Measurements from ENCODE around the gene TUB.

The TUB gene

DNA sequence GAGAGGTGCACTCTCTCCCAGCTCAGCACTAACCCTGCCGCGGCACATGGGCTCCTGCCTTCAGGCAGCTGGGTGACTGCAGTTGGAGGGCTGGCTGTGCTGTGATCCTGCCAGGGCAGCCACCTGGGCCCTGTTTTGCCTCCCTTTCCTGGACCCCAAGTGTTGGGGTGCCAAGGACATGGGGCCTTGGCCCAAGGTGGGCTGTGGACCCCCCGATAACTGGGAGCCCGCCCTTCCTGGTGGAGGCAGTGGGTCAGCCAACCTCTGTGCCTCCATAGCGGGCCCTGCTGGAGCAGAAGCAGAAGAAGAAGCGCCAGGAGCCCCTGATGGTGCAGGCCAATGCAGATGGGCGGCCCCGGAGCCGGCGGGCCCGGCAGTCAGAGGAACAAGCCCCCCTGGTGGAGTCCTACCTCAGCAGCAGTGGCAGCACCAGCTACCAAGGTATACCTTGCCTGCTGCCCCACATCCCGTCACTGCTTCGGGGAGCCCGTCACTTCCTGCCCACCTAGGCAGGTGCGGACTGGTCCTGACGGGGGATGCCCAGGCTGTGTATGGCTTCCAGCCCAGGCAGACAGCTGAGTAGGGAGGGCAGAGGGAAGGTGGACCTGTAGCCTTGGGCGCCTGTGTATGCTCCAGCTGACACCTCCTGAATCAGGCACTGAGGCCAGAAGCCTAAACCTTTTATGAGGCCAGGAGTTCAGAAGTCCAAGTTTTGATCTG is 8.9 kb downstream of the TUB start:
- no peak for DNase-seq (ENCODE audit: low read depth in 1 of 2, low spot score in 1 of 2)

DNA sequence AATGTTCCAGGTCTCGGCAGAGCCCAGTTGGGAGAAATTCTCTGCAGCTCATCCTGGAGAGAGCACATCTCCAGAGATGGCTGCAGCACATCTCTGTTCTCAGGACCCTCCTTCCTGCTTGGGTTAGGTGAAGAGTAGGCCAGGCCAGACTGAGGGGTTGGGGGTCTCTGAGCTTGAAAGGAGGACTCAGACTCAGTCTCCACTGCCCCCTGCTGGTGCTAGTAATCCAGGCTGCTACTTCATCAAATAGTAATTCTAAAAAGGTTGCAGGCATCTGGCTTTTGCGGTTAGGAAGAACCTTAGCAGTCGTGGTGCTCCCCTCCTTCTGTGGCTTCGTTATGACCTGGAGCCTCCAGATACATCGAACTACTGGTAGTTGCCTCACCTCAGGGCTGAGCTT is 9.7 kb downstream of the TUB start:
- peak in 1 of 2 donors; percentile 7 for DNase-seq (ENCODE audit: low read depth in 1 of 2, low spot score in 1 of 2)

DNA sequence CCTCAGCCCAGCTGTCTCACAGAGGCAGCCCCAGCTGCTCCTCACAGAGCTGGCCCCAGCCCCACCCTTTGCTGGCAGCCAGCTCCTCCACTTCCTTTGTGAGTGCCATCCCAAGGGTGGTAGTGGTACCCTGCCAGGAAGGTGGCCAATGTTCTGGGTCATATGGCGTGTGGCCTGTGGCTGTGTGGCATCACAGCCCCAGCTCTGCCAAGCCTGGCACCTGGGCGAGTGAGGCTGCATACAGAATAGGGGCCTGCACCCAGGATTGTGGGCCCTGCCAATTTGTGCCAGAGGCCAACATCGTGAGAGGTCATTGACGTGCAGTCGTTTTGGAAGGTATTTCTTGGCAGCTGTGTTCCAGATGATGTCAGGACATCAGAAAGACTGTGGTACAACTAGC is 10.7 kb downstream of the TUB start:
- DNase-seq (ENCODE audit: low read depth in 1 of 2, low spot score in 1 of 2) = no peak

DNA sequence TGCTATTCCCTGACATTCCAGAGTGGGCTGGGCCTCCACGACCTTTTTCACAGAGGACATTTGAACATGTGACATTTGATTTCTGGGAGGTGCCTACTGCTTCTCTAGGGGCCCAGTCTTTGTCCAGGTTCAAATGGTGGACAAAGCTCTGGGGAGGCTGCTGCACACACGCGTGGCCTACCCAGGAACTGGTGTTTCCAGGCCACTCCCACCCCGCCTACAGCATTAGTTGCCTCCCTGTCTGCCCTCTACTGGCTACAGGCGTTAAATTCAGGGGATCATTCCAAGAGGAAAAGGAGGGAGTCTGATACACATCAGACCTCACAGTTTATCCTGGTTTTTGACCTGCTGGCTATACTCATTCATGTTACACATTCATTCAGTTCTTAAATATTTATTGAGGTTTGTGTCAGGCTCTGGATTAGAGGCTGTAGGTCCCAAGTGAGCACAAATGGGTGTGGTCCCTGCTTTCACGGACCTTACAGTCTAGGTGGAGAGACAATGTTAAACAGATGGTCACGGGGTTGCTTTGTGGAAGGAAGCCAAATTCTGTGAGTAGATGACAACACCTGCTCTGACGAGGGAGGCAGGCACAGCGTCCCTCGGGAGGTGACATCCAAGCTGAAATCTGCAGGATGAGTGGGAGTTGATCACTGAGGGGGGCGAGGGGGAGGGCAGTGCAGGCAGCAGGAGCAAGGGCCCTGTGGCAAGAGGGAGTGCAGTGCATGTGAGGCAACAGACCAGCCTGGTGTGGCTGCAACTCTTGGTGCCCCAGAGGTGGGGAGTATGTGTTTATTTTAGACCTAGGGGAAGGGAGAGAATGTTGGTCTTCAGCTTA is 11.8 kb downstream of the TUB start:
- peak in 1 of 2 donors; percentile 32 for DNase-seq (ENCODE audit: low read depth in 1 of 2, low spot score in 1 of 2)

DNA sequence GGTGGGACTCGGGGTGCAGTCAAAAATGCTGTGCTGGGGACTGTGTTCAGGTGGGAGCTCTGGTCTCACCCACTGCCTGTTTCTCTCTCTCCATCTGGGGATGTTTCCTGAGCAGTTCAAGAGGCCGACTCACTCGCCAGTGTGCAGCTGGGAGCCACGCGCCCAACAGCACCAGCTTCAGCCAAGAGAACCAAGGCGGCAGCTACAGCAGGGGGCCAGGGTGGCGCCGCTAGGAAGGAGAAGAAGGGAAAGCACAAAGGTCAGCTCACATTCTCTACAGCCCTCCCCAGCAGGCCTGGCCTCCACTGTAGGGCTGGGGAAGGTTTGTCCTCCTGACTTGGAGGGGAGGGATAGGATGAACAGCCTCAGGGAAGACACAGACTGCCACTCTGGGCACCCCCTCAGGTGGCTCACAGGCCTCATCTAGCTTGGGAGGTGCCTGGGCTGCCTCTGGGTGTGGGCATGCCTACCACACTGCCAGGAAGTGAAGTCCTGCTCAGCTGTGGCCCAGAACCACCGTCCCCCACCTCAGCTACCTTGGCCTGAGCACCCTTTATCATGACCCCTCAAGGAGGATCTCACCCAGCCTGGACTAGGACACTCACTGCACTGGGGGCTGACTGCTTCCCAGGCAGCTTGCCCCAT is 13.0 kb downstream of the TUB start:
- no peak for DNase-seq (ENCODE audit: low read depth in 1 of 2, low spot score in 1 of 2)

DNA sequence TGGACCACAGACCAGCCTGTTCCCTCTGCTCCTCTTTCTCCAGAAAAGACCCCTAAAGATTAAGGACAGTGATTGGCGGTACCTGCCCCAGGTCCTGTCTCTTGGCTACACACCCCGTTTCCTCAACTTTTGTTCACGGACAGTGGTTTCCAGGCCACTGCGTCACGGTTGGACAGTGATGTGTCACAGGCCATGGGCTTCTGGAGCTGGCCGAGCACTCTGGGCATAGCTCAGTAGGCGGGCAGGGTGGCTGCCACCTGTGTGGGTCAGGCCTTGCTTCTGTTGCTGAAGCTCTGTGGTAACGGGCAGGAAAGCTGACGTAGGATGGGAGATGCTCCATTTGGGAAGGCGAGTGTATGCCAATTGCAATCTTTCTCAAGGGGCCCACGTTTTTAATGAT is 13.6 kb downstream of the TUB start:
- no peak for DNase-seq (ENCODE audit: low read depth in 1 of 2, low spot score in 1 of 2)

DNA sequence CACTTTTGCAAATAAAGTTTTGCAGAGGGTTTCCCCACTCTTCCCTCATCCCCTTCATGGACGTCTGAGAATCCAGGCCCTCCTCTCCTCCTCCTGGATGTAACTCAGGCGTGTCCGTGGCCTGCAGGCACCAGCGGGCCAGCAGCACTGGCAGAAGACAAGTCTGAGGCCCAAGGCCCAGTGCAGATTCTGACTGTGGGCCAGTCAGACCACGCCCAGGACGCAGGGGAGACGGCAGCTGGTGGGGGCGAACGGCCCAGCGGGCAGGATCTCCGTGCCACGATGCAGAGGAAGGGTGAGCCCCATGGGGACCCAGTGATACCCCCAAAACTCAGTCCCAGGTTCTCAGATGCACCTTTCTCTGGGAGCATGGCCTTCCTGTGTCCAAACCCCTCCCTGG is 14.4 kb downstream of the TUB start:
- no peak for DNase-seq (ENCODE audit: low read depth in 1 of 2, low spot score in 1 of 2)

DNA sequence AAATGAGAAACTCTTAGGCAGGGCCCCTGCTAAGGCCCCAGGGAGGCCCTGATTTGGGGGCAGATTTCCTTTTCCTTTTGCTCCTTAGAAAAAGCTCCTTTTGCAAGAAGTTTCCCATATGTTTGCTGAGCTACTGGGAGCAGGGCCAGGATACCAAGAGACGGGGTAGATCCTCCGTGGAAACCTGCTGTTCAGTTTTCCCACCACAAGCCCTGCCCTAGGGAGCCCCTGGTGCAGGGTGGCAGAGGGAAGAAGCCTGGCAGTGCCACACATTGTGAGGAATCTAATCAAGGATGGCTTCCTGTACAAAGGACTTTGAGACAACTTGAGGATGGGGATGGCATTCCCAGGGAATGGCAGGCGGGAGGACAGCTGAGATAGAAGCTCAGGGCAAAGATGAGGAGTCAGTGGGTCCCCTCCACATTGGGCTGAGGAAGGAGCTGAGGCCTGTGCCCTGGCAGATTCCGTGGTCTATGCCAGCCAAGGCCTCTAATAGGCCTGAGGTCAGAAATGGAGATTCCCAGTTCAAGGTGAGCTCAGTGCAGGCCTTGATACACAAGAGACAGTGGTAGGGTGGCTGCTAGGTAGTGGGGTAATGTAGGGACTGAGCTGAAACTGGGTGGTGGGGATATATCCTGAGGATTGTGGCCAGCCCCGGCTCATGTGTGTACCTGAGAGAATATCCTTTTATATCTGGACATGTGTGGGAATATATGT is 15.0 kb downstream of the TUB start:
- DNase-seq (ENCODE audit: low read depth in 1 of 2, low spot score in 1 of 2) = no peak

DNA sequence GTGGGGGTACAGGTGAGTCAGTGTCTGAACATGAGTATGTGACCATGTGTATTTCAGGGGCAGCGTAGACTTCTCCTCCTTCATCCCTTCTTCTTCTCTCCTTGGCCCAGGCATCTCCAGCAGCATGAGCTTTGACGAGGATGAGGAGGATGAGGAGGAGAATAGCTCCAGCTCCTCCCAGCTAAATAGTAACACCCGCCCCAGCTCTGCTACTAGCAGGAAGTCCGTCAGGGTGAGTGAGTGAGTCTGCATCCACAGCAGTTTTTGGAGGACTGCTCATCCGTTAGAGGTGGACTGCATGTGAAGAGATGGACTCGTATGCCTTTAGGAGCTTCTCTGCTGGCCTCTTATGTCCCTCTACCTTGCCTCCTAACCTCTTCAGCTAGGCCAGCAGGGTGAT is 15.6 kb downstream of the TUB start:
- DNase-seq (ENCODE audit: low read depth in 1 of 2, low spot score in 1 of 2) = no peak

DNA sequence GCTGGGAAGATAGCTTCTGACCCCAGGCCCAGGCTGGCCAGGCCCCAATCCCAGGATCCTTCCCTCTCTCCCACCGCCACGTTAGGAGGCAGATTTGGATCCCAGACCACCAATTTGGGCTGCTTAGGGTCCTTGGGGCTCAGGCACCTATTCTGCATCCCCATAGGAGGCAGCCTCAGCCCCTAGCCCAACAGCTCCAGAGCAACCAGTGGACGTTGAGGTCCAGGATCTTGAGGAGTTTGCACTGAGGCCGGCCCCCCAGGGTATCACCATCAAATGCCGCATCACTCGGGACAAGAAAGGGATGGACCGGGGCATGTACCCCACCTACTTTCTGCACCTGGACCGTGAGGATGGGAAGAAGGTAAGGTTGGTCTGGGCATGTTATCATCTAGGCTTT is 16.1 kb downstream of the TUB start:
- DNase-seq (ENCODE audit: low read depth in 1 of 2, low spot score in 1 of 2) = no peak

DNA sequence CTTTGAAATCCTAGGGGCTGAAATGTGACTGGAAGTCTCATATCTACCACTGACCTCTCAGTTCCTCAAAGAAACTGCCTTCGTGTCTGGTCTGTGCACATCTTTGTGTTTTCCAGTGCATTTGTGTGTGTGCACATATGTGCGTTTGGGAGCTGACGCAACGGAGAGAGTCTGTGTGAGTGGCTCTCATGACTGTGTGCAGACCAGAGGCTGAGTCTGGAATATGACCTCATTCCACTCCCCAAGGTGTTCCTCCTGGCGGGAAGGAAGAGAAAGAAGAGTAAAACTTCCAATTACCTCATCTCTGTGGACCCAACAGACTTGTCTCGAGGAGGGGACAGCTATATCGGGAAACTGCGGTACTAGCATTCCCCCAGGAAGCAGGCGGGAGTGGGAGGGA is 16.5 kb downstream of the TUB start:
- DNase-seq (ENCODE audit: low read depth in 1 of 2, low spot score in 1 of 2) = no peak

DNA sequence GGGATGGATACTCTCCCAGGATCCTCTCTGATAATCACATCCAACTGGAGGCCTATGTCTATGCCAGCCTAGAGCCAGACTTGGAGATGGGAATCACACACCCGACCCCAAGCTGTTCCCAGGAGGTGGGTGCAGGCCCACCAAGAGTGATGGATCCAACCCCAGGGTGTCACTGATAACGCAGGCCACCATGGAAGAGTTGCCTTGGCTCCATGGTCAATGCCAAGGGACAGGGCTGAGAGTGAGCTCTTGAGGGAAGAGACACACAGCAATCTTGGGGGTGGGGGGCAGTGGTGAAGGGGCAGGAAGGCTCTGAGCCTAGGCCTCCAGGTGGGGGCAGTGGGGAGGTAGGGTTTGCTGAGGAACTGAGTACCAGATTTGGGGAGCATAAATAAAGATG is 16.9 kb downstream of the TUB start:
- no peak for DNase-seq (ENCODE audit: low read depth in 1 of 2, low spot score in 1 of 2)

DNA sequence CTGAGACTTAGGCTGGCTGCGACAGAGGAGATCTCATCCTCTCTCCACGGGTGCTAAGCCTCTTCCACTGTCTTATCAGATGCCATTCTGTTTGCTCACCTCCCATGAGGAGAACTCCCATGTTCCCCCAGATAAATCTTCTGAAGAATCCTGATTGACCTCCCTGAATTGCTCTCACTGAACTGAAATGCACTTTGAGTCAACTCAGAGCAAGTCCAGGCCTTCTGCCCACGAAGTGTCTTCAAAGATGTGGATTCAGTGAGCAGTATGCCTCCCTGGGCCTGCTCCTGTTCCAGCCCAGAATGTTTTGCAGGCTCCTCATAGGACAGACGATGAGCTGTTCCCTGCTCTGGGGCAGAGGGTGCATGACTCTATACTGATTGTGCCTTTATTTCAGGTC is 17.4 kb downstream of the TUB start:
- DNase-seq (ENCODE audit: low read depth in 1 of 2, low spot score in 1 of 2) = no peak

DNA sequence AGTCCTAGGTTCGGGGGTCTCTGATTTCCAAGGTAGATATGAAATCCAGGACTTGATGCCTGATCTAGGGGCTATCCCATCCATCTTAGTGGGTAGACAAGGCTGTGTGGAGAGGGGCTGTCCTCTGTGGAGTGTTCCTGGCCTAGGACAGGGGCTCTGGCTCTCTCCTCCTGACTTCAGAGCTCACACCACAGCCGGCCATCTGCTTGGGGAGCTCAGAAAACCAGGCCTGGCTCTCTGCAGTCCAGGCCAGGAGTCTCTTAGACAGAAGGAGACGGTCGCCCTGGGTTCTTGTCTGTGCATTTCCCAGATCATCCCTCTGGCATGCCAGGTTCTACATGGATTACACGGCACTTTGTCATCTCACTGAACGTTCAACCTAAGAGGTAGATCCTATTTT is 17.9 kb downstream of the TUB start:
- no peak for DNase-seq (ENCODE audit: low read depth in 1 of 2, low spot score in 1 of 2)

DNA sequence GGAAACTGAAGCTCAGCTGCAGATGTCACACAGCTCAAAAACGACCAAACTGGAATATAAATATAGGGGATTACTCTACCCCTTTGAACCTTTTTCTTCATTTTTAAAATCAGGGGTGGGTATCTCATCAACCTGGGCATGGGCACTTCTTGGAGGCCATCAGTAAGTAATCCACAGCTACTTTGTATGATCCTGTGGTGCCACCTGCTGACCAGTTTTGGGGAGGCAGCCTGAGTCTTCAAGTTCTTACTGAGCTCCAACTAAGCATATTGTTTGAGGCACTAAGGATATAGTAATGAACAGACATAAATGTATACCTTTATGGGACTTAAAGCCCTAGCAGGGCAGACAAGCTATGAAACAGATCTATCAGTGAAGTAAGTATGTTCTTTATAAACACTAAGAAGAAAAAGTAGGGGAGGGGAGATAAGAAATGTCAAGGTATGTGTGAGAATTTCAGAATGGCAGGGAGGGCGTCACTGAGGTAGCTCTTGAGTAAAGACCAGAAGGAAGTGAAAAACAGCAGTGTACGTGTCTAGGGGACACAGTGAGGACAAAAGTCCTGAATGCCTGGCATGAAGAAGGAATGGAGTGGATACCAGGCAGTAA is 18.4 kb downstream of the TUB start:
- DNase-seq (ENCODE audit: low read depth in 1 of 2, low spot score in 1 of 2) = peak; percentile 53 to 57

DNA sequence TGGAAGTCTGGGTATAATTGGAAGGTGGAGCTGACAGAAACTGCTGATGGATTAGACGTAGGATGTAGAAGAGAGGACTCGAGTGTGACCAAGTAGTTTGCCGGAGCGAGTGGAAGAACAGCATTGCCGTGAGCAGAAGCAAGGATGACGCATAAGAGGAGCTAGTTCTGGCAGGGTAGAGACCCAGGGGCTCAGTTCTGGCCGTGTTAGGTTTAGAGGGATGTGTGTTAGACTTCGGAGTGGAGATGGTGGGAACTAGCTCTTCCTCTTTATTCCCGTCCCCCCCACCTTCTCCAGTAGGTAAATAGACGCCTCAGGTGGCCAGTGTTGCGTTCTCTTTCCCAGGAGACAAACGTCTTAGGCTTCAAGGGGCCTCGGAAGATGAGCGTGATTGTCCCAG is 19.1 kb downstream of the TUB start:
- no peak for DNase-seq (ENCODE audit: low read depth in 1 of 2, low spot score in 1 of 2)

DNA sequence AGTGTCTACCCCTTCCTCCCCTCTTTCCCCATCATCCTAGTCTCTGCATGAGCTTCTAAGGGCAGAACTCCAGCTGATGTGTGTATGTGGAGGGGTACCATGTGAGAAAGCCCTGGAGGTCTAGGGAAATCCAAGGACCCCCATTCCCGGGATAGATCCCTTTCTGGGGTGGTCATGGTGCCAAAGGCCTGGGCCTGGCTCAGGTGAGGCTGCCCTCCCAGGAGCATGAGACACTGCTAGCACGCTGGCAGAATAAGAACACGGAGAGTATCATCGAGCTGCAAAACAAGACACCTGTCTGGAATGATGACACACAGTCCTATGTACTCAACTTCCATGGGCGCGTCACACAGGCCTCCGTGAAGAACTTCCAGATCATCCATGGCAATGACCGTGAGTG is 19.6 kb downstream of the TUB start:
- no peak for DNase-seq (ENCODE audit: low read depth in 1 of 2, low spot score in 1 of 2)

DNA sequence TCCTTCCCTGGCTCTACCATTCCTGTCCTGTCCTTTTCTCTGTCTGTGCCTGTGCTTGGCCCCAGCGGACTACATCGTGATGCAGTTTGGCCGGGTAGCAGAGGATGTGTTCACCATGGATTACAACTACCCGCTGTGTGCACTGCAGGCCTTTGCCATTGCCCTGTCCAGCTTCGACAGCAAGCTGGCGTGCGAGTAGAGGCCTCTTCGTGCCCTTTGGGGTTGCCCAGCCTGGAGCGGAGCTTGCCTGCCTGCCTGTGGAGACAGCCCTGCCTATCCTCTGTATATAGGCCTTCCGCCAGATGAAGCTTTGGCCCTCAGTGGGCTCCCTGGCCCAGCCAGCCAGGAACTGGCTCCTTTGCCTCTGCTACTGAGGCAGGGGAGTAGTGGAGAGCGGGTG is 20.4 kb downstream of the TUB start:
- no peak for DNase-seq (ENCODE audit: low read depth in 1 of 2, low spot score in 1 of 2)

DNA sequence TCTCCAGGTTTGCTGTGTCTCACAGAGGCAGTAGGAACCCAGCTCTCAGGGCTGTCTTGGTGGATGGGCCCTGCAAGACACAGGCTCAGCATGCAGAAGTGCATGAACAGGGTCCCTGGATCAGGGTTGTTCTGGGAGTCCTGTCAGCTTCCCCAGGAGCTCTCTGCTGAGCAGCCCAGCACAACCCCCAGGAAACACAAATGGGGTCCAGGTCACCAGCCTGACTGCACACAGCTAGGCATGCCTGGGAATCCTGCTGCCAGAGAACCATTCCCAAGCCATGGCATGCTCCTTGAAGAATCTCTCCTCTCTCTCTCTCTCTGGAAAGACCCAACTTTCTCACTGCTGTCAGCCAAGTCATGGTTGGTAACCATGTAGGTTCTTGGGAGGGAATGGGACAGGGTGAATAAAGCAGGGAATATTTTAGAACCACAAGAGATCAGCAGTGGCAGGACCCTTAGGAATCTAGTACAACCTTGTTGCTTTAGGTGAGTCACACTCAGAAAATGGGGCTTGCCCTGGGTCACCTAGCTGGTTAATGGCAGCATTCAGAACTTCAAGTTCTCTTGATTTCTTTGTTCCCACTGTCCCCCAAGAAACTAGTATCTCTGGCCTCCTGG is 21.4 kb downstream of the TUB start:
- DNase-seq (ENCODE audit: low read depth in 1 of 2, low spot score in 1 of 2) = no peak

DNA sequence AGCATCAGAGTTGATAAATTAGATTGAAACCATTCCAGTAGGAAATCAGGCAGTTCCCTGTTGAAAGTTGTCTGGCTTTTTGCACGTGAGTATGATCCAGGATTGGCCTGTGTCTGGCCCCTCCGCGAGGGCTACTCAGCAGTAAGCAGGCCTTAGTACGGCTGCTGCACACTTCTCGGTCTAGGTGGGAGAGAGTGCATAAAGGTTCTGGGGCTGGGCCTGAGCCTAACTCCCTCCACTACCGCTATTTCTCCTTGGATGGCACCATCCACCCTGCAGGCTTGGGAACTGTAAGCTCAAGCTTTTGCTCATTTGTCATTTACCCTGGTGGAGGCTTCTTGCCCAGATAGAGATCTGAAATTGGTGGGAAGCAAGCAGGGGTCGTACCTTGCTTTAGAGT is 22.0 kb downstream of the TUB start:
- no peak for DNase-seq (ENCODE audit: low read depth in 1 of 2, low spot score in 1 of 2)

DNA sequence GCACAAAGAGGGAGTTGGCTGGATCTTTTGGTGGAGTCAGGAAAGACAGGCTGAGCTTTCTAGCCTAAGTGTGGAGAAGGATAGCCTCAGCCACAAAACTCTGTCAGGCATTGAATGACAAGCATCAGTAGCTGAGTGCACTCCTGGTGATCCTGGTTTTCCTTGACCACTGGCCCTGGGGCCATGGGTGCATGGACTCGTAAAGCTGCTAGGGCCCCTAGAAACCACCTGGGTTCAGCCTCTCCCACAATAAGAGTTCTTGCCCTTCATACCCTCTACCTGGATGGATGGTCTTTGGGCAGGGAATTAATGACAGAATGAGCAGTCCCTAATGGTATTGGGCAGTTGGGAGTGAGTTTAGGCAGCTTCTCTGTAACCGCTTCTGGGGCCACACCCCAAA is 22.9 kb downstream of the TUB start:
- no peak for DNase-seq (ENCODE audit: low read depth in 1 of 2, low spot score in 1 of 2)

All from activated CD4-positive, alpha-beta T cell treated with anti-CD3 and anti-CD28 coated beads, Interleukin-2, amount 50 U/mL, for 24 hours (primary cell).